WTC11 (cell line): ENCODE data around the gene SPIRE1. TPM values are rescaled to one million over a fixed set of nuclear protein-coding genes. Genes with fewer than 3 reads are reported as not detected.

Source experiments
- ATAC-seq: fragments of 200-7000 bp; cut with Tn5 transposase; 2 replicates; pipeline ENCODE4 v1.10.0; 2021; ENCODE audit warnings: mild to moderate bottlenecking, moderate library complexity
- CTCF ChIA-PET: fragments of 300-600 bp; sonication (Branson Sonifier 250); formaldehyde crosslinking; loops from one replicate; lab custom pipeline; 2021; ENCODE audit warnings: antibody characterized with exemption; lab: Charles Lee
- POLR2A ChIA-PET: fragments of 350-600 bp; sonication (Branson Sonifier 250); formaldehyde crosslinking; loops from one replicate; lab custom pipeline; 2021; ENCODE audit warnings: antibody characterized with exemption; lab: Charles Lee
- DNase-seq: peaks from one replicate; pipeline ENCODE4 v3.0.0; 2021; ENCODE audit warnings: low spot score
- H3K27ac Mint-ChIP-seq: 2 replicates; pipeline ENCODE4 v1.8.0; 2021; ENCODE audit warnings: mixed read lengths
- H3K27me3 Mint-ChIP-seq: 2 replicates; pipeline ENCODE4 v1.8.0; 2021; ENCODE audit warnings: low read depth, mild to moderate bottlenecking, moderate library complexity, mixed read lengths
- H3K36me3 Mint-ChIP-seq: 2 replicates; pipeline ENCODE4 v1.8.0; 2021; ENCODE audit warnings: mixed read lengths
- H3K4me1 Mint-ChIP-seq: 2 replicates; pipeline ENCODE4 v1.8.0; 2022; ENCODE audit warnings: mixed read lengths
- H3K4me3 Mint-ChIP-seq: 2 replicates; pipeline ENCODE4 v1.8.0; 2021; ENCODE audit warnings: mild to moderate bottlenecking, moderate library complexity, mixed read lengths
- H3K9me3 Mint-ChIP-seq: 2 replicates; pipeline ENCODE4 v1.8.0; 2021; ENCODE audit warnings: mixed read lengths
- CREB1 ChIP-seq: sonication (generic); formaldehyde crosslinking; IDR thresholded peaks from 2 replicates; pipeline ENCODE4 v1.8.0; 2023; ENCODE audit warnings: mild to moderate bottlenecking, missing genetic modification reagents
- CTCF ChIP-seq: fragments of 200-600 bp; IDR thresholded peaks from 2 replicates; pipeline ENCODE4 v1.8.0; 2022; ENCODE audit warnings: antibody characterized with exemption
- E2F5 ChIP-seq: sonication (generic); formaldehyde crosslinking; IDR thresholded peaks from 2 replicates; pipeline ENCODE4 v1.8.1; 2022; ENCODE audit warnings: mild to moderate bottlenecking, moderate library complexity, missing genetic modification reagents
- EMX1 ChIP-seq: fragments of 250-450 bp; sonication (Bioruptor Pico); IDR thresholded peaks from 2 replicates; pipeline ENCODE4 v1.8.0; 2021; ENCODE audit warnings: mild to moderate bottlenecking
- FOXJ3 ChIP-seq: sonication (generic); formaldehyde crosslinking; IDR thresholded peaks from 2 replicates; pipeline ENCODE4 v1.9.0; 2021; ENCODE audit warnings: missing genetic modification reagents, mild to moderate bottlenecking, borderline replicate concordance
- FOXK1 ChIP-seq: sonication (generic); formaldehyde crosslinking; IDR thresholded peaks from 2 replicates; pipeline ENCODE4 v1.8.0; 2022; ENCODE audit warnings: mild to moderate bottlenecking, moderate library complexity, missing genetic modification reagents
- GRHL2 ChIP-seq: fragments of 250-450 bp; sonication (Bioruptor Pico); IDR thresholded peaks from 2 replicates; pipeline ENCODE4 v1.8.0; 2022; ENCODE audit warnings: mild to moderate bottlenecking, moderate library complexity; ENCODE audit not compliant: insufficient replicate concordance, severe bottlenecking
- GTF2I ChIP-seq: fragments of 250-450 bp; sonication (Bioruptor Pico); conservative IDR thresholded peaks from 2 replicates; pipeline ENCODE4 v1.4.0; 2021; ENCODE audit warnings: mild to moderate bottlenecking
- JAZF1 ChIP-seq: fragments of 250-450 bp; sonication (Bioruptor Pico); IDR thresholded peaks from 2 replicates; pipeline ENCODE4 v1.9.0; 2021; ENCODE audit warnings: moderate library complexity, mild to moderate bottlenecking, inconsistent platforms
- KAT7 ChIP-seq: sonication (generic); formaldehyde crosslinking; IDR thresholded peaks from 2 replicates; pipeline ENCODE4 v1.8.1; 2023; ENCODE audit warnings: missing genetic modification reagents, mild to moderate bottlenecking, borderline replicate concordance
- MAX ChIP-seq: sonication (generic); formaldehyde crosslinking; IDR thresholded peaks from 2 replicates; pipeline ENCODE4 v1.8.0; 2022; ENCODE audit warnings: mild to moderate bottlenecking, missing genetic modification reagents
- NFATC4 ChIP-seq: fragments of 250-450 bp; sonication (Bioruptor Pico); IDR thresholded peaks from 2 replicates; pipeline ENCODE4 v1.9.0; 2021; ENCODE audit warnings: mild to moderate bottlenecking
- RORB ChIP-seq: fragments of 250-450 bp; sonication (Bioruptor Pico); IDR thresholded peaks from 2 replicates; pipeline ENCODE4 v1.9.0; 2021; ENCODE audit warnings: mild to moderate bottlenecking
- SP1 ChIP-seq: sonication (generic); formaldehyde crosslinking; conservative IDR thresholded peaks from 2 replicates; pipeline ENCODE4 v1.8.1; 2022; ENCODE audit warnings: missing genetic modification reagents
- STAT6 ChIP-seq: sonication (generic); formaldehyde crosslinking; conservative IDR thresholded peaks from 2 replicates; pipeline ENCODE4 v1.8.1; 2023; ENCODE audit warnings: mild to moderate bottlenecking, low read depth, missing genetic modification reagents, moderate library complexity
- TEAD1 ChIP-seq: sonication (generic); formaldehyde crosslinking; IDR thresholded peaks from 2 replicates; pipeline ENCODE4 v1.8.0; 2022; ENCODE audit warnings: mild to moderate bottlenecking, missing genetic modification reagents
- TEAD4 ChIP-seq: sonication (generic); formaldehyde crosslinking; IDR thresholded peaks from 2 replicates; pipeline ENCODE4 v1.8.0; 2022; ENCODE audit warnings: mild to moderate bottlenecking, missing genetic modification reagents
- ZNF219 ChIP-seq: sonication (generic); formaldehyde crosslinking; IDR thresholded peaks from 2 replicates; pipeline ENCODE4 v1.8.0; 2023; ENCODE audit warnings: missing genetic modification reagents, mild to moderate bottlenecking, borderline replicate concordance
- ZNF281 ChIP-seq: sonication (generic); formaldehyde crosslinking; IDR thresholded peaks from 2 replicates; pipeline ENCODE4 v1.8.0; 2023; ENCODE audit warnings: mild to moderate bottlenecking, missing genetic modification reagents
- ZNF671 ChIP-seq: fragments of 250-450 bp; sonication (Bioruptor Pico); IDR thresholded peaks from 2 replicates; pipeline ENCODE4 v1.8.0; 2021; ENCODE audit warnings: mild to moderate bottlenecking
- total RNA-seq: library from RNA; stranded (reverse); gene quantifications from 3 replicates; pipeline ENCODE4 v1.2.3, GENCODE V29; 2021

SPIRE1 gene
- total RNA-seq, 1 experiment from 2014 or later = 19.3 TPM

GRCh38 chr18:12604445-12605007 lies 53.4 kb downstream of the SPIRE1 start:
- TF ChIP-seq STAT6 (CRISPR knock-in tag) = no peak
- no peak for TF ChIP-seq SP1 (CRISPR knock-in tag)
- TF ChIP-seq ZNF281 (CRISPR knock-in tag) = no peak
- no peak for TF ChIP-seq TEAD1 (CRISPR knock-in tag)
- TF ChIP-seq MAX (CRISPR knock-in tag) = no peak
- TF ChIP-seq CREB1 (CRISPR knock-in tag) = no peak
- TF ChIP-seq GRHL2 (CRISPR knock-in tag) = no peak
- TF ChIP-seq RORB (CRISPR knock-in tag) = no peak
- no peak for TF ChIP-seq KAT7 (CRISPR knock-in tag)
- no peak for TF ChIP-seq ZNF671 (CRISPR knock-in tag)
- TF ChIP-seq GTF2I (CRISPR knock-in tag) = no peak
- TF ChIP-seq FOXK1 (CRISPR knock-in tag) = no peak
- TF ChIP-seq JAZF1 (CRISPR knock-in tag) = no peak
- TF ChIP-seq TEAD4 (CRISPR knock-in tag) = no peak
- TF ChIP-seq NFATC4 (CRISPR knock-in tag) = no peak
- no peak for TF ChIP-seq EMX1 (CRISPR knock-in tag)
- TF ChIP-seq ZNF219 (CRISPR knock-in tag) = no peak
- TF ChIP-seq E2F5 = no peak
- no peak for TF ChIP-seq CTCF
- no peak for TF ChIP-seq FOXJ3 (CRISPR knock-in tag)
- ATAC-seq = no peak
- DNase-seq = no peak
- ChIA-PET POLR2A (no interaction called here), CTCF (interaction anchor here (0.6 kb wide), 1 partner anchor 56 kb away, joined by 5 read pairs; no protein-coding TSS in a partner anchor)
- peaks cover 21% of the 10 kb centered on the region for H3K4me1 Mint-ChIP-seq
- no peak overlapping the region for H3K4me3 Mint-ChIP-seq
- H3K27me3 Mint-ChIP-seq = no peaks in the 10 kb centered on the region
- H3K27ac Mint-ChIP-seq = no peak overlapping the region
- H3K36me3 Mint-ChIP-seq = no peaks in the 10 kb centered on the region
- H3K9me3 Mint-ChIP-seq = no peaks in the 10 kb centered on the region
